Neuronal stem cell (in vitro differentiated cells): ENCODE data around the gene TM2D1.

Experiments
- DNase-seq: peaks from one replicate; pipeline ENCODE4 v3.0.0-alpha.2; 2013; ENCODE audit warnings: low spot score
- H2AFZ ChIP-seq: one replicate; pipeline ENCODE4 v1.6.1; 2013; ENCODE audit warnings: mild to moderate bottlenecking, low read length, inconsistent platforms
- H2AK5ac ChIP-seq: 2 replicates; pipeline ENCODE4 v1.6.1; 2013; ENCODE audit warnings: low read depth, mild to moderate bottlenecking, inconsistent platforms, low read length, moderate library complexity, mixed read lengths
- H2BK120ac ChIP-seq: 2 replicates; pipeline ENCODE4 v1.6.1; 2013; ENCODE audit warnings: low read depth, mild to moderate bottlenecking, inconsistent platforms, low read length, moderate library complexity, mixed read lengths
- H2BK12ac ChIP-seq: one replicate; pipeline ENCODE4 v1.6.1; 2013; ENCODE audit warnings: low read length, inconsistent platforms
- H2BK15ac ChIP-seq: 2 replicates; pipeline ENCODE4 v1.6.1; 2013; ENCODE audit warnings: mild to moderate bottlenecking, low read length, inconsistent platforms, mixed read lengths
- H2BK5ac ChIP-seq: one replicate; pipeline ENCODE4 v1.6.1; 2013; ENCODE audit warnings: inconsistent platforms, mild to moderate bottlenecking, low read length, moderate library complexity
- H3K14ac ChIP-seq: one replicate; pipeline ENCODE4 v1.6.1; 2013; ENCODE audit warnings: low read length, inconsistent platforms
- H3K18ac ChIP-seq: 2 replicates; pipeline ENCODE4 v1.6.1; 2013; ENCODE audit warnings: low read length, inconsistent platforms
- H3K23ac ChIP-seq: 2 replicates; pipeline ENCODE4 v1.6.1; 2013; ENCODE audit warnings: low read depth, mild to moderate bottlenecking, mixed read lengths, low read length, inconsistent platforms; ENCODE audit not compliant: poor library complexity
- H3K27ac ChIP-seq: replicated peaks from 3 replicates; pipeline ENCODE4 v1.5.1; 2013; ENCODE audit warnings: low read length, inconsistent platforms
- H3K27me3 ChIP-seq, 3 experiments: 2 replicates each; pipeline ENCODE4 v1.6.1; 2013; ENCODE audit warnings: low read length in 3 of 3, mild to moderate bottlenecking in 2 of 3, inconsistent platforms in 1 of 3, low read depth in 1 of 3, mixed read lengths in 1 of 3, moderate library complexity in 1 of 3; ENCODE audit not compliant: control insufficient read depth in 3 of 3, insufficient read depth in 3 of 3
- H3K36me3 ChIP-seq, 2 donors: replicated peaks in 1 of 2; 2 replicates each; pipeline ENCODE4 v1.6.1; 2013; ENCODE audit warnings: low read length in 2 of 2; ENCODE audit not compliant: control insufficient read depth in 2 of 2, insufficient read depth in 2 of 2
- H3K4ac ChIP-seq: 2 replicates; pipeline ENCODE4 v1.6.1; 2013; ENCODE audit warnings: inconsistent platforms, mild to moderate bottlenecking, low read length, moderate library complexity
- H3K4me1 ChIP-seq, 2 donors: 1 replicate in 1 of 2; 2 replicates in 1 of 2; pipeline ENCODE4 v1.6.1; 2013; ENCODE audit warnings: low read length in 2 of 2, low read depth in 1 of 2; ENCODE audit not compliant: control insufficient read depth in 2 of 2, insufficient read depth in 1 of 2
- H3K4me2 ChIP-seq: one replicate; pipeline ENCODE4 v1.6.1; 2013; ENCODE audit warnings: mild to moderate bottlenecking, low read length, inconsistent platforms; ENCODE audit not compliant: insufficient read depth, poor library complexity, severe bottlenecking
- H3K4me3 ChIP-seq, 2 donors: 2 replicates each; pipeline ENCODE4 v1.5.1; 2013; ENCODE audit warnings: low read length in 2 of 2, mild to moderate bottlenecking in 2 of 2, inconsistent platforms in 1 of 2, moderate library complexity in 1 of 2
- H3K79me1 ChIP-seq: one replicate; pipeline ENCODE4 v1.6.1; 2013; ENCODE audit warnings: low read depth, mild to moderate bottlenecking, inconsistent platforms, low read length, moderate library complexity
- H3K9ac ChIP-seq: one replicate; pipeline ENCODE4 v1.6.1; 2013; ENCODE audit warnings: mild to moderate bottlenecking, low read depth, low read length, inconsistent platforms; ENCODE audit not compliant: poor library complexity
- H3K9me3 ChIP-seq, 2 donors: replicated peaks in 1 of 2; 2 replicates each; pipeline versions ENCODE3 to v1.6.1; 2013; ENCODE audit warnings: low read length in 2 of 2, mild to moderate bottlenecking in 2 of 2, inconsistent platforms in 1 of 2, low read depth in 1 of 2, mixed read lengths in 1 of 2, moderate library complexity in 1 of 2; ENCODE audit not compliant: control insufficient read depth in 2 of 2, insufficient read depth in 1 of 2
- H4K8ac ChIP-seq: one replicate; pipeline ENCODE4 v1.6.1; 2013; ENCODE audit warnings: low read depth, mild to moderate bottlenecking, inconsistent platforms, low read length, moderate library complexity
- H4K91ac ChIP-seq: one replicate; pipeline ENCODE4 v1.6.1; 2013; ENCODE audit warnings: low read length, low read depth, mild to moderate bottlenecking, inconsistent platforms; ENCODE audit not compliant: poor library complexity
- WGBS, 2 donors: extraction: QIAGEN DNeasy Blood & Tissue Kit; methylation state at CpG; one replicate each; pipeline ENCODE4 v1.1.7; 2013; ENCODE audit warnings: missing lambda C conversion rate in 2 of 2, mixed read lengths in 1 of 2; ENCODE audit not compliant: insufficient read length in 2 of 2, insufficient replicate concordance in 1 of 2; ENCODE audit errors: extremely low coverage in 2 of 2; 5-methylcytosine and 5-hydroxymethylcytosine counted together

TM2D1 gene

GRCh38 chr1:61659061-61659460 lies 65.9 kb downstream of the TM2D1 start:
- no peak overlapping the region for H3K9ac ChIP-seq
- no peaks in the 10 kb centered on the region for H3K36me3 ChIP-seq
- no peak overlapping the region for H2BK5ac ChIP-seq
- no peak overlapping the region for H3K4ac ChIP-seq
- H3K27ac ChIP-seq = no peak overlapping the region
- H2BK12ac ChIP-seq = no peak overlapping the region
- no peak overlapping the region for H2BK15ac ChIP-seq
- H3K18ac ChIP-seq = no peak overlapping the region
- H2BK120ac ChIP-seq = no peak overlapping the region
- no peak overlapping the region for H3K4me2 ChIP-seq
- H3K4me3 ChIP-seq = no peak overlapping the region
- H4K91ac ChIP-seq = no peak overlapping the region
- no peak overlapping the region for H3K14ac ChIP-seq
- H3K9me3 ChIP-seq = no peaks in the 10 kb centered on the region
- WGBS, 2 donors = no CpG with 5 or more reads among the region's 2 CpGs
- H3K4me1 ChIP-seq = no peaks in the 10 kb centered on the region
- no peaks in the 10 kb centered on the region for H3K27me3 ChIP-seq
- H2AK5ac ChIP-seq = no peak overlapping the region
- no peaks in the 10 kb centered on the region for H3K79me1 ChIP-seq
- no peak overlapping the region for H4K8ac ChIP-seq
- no peak overlapping the region for H2AFZ ChIP-seq
- no peak for DNase-seq
- H3K23ac ChIP-seq = no peak overlapping the region

GRCh38 chr1:61655453-61655852 lies 69.5 kb downstream of the TM2D1 start:
- Histone ChIP-seq H3K9me3 (no peaks in the 10 kb centered on the region), H4K91ac (no peak overlapping the region), H3K18ac (no peak overlapping the region), H3K4ac (no peak overlapping the region), H2BK5ac (no peak overlapping the region), H3K27me3 (no peaks in the 10 kb centered on the region), H3K36me3 (no peaks in the 10 kb centered on the region), H3K23ac (no peak overlapping the region), H4K8ac (no peak overlapping the region), H2BK15ac (no peak overlapping the region), H2AFZ (no peak overlapping the region), H3K14ac (no peak overlapping the region), H2AK5ac (no peak overlapping the region), H3K27ac (no peak overlapping the region), H3K9ac (no peak overlapping the region), H3K79me1 (no peaks in the 10 kb centered on the region), H3K4me2 (no peak overlapping the region), H3K4me1 (no peaks in the 10 kb centered on the region), H2BK120ac (no peak overlapping the region), H3K4me3 (no peak overlapping the region), H2BK12ac (no peak overlapping the region)
- DNase-seq = no peak
- WGBS, 2 donors = no CpG with 5 or more reads among the region's 3 CpGs

GRCh38 chr1:61654067-61654466 lies 70.9 kb downstream of the TM2D1 start:
- peak overlapping the region; percentile 13 for H3K18ac ChIP-seq
- no CpG with 5 or more reads among the region's 30 CpGs for whole genome bisulfite sequencing, 2 donors
- DNase-seq = no peak

GRCh38 chr1:61648983-61649742 lies 75.8 kb downstream of the TM2D1 start:
- Histone ChIP-seq H3K4me3 (no peak overlapping the region), H3K4me1 (no peaks in the 10 kb centered on the region), H3K4me2 (no peak overlapping the region), H2AK5ac (no peak overlapping the region), H3K4ac (no peak overlapping the region), H3K27me3 (peaks cover 0 to 6% (median 0%) of the 10 kb centered on the region in 3 experiments), H3K36me3 (no peaks in the 10 kb centered on the region), H2BK120ac (no peak overlapping the region), H3K27ac (no peak overlapping the region), H3K9me3 (no peaks in the 10 kb centered on the region), H3K18ac (no peak overlapping the region), H3K14ac (no peak overlapping the region), H3K9ac (no peak overlapping the region), H4K91ac (no peak overlapping the region), H3K23ac (no peak overlapping the region), H4K8ac (no peak overlapping the region), H2BK12ac (no peak overlapping the region), H2AFZ (no peak overlapping the region), H3K79me1 (no peaks in the 10 kb centered on the region), H2BK15ac (no peak overlapping the region), H2BK5ac (no peak overlapping the region)
- WGBS, 2 donors = no CpG with 5 or more reads among the region's 5 CpGs
- DNase-seq = no peak

More at GRCh38 chr1:61654067-61654466, 70.9 kb downstream of the TM2D1 start:
- peak overlapping the region; percentile 75 for H4K8ac ChIP-seq
- no peaks in the 10 kb centered on the region for H3K4me1 ChIP-seq
- H3K9me3 ChIP-seq = no peaks in the 10 kb centered on the region
- H3K27me3 ChIP-seq = no peaks in the 10 kb centered on the region
- H4K91ac ChIP-seq = no peak overlapping the region
- no peak overlapping the region for H3K9ac ChIP-seq
- no peak overlapping the region for H2BK120ac ChIP-seq
- peak overlapping the region; percentile 56 for H2BK15ac ChIP-seq
- no peak overlapping the region for H3K4me2 ChIP-seq
- H3K14ac ChIP-seq = peak overlapping the region; percentile 76
- no peak overlapping the region for H3K27ac ChIP-seq
- H3K36me3 ChIP-seq = no peaks in the 10 kb centered on the region
- no peak overlapping the region for H3K23ac ChIP-seq
- H2BK5ac ChIP-seq = no peak overlapping the region
- no peak overlapping the region for H3K4me3 ChIP-seq
- no peaks in the 10 kb centered on the region for H3K79me1 ChIP-seq
- no peak overlapping the region for H2BK12ac ChIP-seq
- no peak overlapping the region for H2AK5ac ChIP-seq
- no peak overlapping the region for H3K4ac ChIP-seq
- no peak overlapping the region for H2AFZ ChIP-seq
